ENCODE data around the gene PRM1. TPM values are rescaled to one million over a fixed set of nuclear protein-coding genes. Genes with fewer than 3 reads are reported as not detected.
A peak's percentile ranks its signal among the peaks of the same experiment; 100 is the strongest.

The PRM1 gene
- total RNA-seq, 1 donor from 2014 or later = not detected

DNA sequence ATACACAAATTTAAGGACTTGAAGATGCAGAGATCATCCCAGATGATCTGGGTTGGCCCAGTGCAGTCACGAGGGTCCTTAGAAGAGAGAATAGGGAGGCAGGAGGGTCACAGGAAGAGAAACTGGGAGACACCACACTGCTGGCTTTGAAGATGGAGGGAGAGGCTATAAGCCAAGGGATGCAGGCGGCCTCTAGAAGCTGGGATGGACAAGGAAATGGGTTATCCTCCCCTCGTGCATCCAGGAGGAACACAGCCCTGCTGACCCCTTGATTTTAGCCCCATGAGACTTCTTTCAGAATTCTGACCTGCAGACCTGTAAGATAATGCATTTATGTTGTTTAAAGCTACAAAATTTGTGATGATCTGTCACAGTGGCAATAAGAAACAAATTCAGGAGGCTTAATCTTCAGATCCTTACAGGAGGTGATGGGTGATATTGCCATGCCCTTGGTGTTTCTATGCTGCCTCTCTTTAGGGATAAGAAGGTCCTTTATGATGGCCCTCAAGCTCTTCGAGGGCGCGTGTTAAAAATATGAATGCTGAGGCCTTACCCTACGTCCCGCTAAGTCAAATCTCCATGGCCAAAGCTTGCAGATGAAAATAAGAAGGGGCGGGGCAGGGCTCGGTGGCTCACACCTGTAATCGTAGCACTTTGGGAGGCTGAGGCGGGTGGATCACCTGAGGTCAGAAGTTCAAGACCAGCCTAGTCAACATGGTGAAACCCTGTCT is 3.4 kb downstream of the PRM1 start:
- no peak for ATAC-seq
- intact Hi-C loops (cut with micrococcal nuclease) = no loop called here
- DNase-seq = no peak

DNA sequence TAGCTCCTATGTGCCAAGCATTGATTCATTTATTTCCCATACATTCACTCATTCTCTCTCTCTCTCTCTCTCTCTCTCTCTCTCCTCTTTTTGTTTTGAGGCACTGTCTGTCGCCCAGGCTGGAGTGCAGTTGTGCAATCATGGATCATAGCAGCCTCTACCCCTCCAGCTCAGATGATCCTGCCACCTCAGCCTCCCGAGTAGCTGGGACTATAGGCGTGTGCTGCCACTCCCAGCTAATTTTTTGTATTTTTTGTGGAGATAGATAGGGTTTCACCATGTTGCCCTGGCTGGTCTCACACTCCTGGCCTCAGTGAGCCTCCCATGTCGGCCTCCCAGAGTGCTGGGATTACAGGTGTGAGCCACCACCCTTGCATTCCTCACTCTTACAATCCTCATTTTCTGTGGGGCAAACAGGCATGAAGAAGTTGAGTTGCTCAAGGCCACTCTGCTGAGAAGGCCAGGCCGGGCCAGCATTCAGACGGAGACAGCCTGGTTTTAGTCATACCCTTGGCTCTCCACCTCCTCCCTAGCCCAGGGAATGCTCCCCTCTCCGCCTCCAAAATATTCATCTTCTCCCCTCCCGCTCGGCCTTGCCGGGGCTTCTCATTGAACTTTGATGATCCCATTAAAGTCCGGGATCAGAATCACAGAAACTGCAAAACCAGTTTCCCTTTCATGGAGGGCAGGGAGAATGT is 4.1 kb downstream of the PRM1 start:
- intact Hi-C loops (cut with micrococcal nuclease) = no loop called here
- no peak for DNase-seq
- no peak for ATAC-seq

DNA sequence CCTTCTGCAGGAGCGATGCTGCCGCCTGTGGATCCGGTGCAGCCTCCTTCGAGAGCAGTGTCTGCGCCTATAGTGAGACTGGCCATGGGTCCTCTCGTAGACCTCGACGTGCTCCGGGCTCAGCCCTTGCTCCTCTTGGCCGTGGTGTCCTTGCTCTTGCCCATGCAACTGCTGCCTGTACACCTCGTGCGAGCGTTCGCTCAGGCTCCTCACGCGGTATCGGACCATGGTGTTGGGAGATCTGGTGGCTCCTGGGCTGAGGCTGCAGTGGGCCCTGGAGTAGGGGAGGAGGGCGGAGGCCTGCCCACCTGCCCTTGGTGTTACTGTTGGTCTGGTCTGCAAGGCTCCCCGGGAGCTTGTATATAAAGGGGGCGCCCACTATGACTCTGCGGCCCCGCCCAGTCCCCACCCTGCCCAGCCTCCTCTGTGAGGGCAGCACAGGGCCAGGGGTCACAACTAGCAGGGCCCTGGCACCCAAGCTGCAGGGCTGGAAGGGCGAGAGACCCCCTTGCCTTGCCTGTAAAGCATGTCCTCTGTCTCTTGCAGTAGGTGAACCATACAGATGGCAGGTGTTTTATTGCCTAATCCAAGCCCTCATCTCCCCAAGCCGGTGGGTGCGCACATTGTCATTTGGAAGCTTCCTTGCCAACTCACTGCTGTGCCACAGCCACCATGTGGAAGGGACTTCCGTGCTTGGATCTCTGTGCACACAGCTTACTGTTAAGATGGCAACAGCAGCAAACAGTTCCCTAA is 4.8 kb downstream of the PRM1 start, which contains the start of gene PRM2:
PRM2 (minus strand) TSS at position 338 of the 753 bp plus-strand sequence; CDS start at position 228, 110 bp downstream.
- intact Hi-C loops (cut with micrococcal nuclease) = no loop called here

DNA sequence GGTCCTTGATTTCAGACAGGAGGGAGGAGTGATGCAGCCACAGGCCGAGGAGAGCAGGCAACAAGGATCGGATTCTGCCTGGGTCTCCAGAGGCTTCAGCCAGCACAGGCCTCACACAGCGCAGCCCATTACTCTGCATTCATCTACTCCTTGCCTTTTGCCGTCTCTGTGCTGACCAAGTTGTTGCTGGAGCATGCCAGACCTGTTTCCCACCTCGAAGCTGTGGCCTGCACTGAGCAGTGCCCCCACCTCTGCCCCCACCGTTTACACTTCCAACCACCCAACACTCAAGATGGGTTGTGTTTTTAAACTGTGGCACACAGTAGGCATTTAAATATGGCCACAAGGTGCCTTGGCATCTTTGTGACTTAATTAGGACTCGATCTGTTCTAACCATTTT is 6.2 kb downstream of the PRM1 start:
- no peak for DNase-seq
- intact Hi-C loops (cut with micrococcal nuclease) = no loop called here
- ATAC-seq = no peak

More for the DNA sequence above, 4.8 kb downstream of the PRM1 start, which contains the start of gene PRM2:
- ATAC-seq = no peak
- no peak for DNase-seq

DNA sequence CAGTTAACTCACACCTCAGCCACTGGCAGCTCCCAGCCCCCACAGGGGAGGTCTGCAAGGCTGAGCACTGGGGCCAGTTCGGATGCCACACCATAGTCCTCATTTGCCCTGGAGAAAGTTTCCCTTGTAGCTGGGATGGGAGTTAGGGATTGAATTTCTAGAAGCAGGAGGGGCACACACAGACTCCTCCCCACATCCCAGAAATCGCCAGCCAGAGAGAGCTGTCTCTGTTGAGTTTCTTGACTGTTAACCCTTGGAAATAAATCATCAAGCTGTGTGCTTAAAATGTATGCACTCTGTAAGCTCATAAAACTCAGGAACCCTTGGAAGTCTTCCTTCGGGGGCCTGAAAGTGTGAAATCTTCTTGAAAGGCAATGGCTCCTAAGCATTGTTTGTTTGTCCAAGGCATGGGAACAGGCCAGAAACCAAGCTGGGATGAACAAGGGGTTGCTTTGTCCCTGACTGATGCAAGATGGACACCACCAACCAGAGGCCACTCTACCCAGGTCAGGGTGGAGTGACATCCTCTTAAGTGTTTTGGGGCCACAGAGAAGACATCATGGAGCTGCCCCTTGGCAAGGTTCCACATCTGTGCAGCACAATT is 7.3 kb downstream of the PRM1 start:
- DNase-seq = no peak
- intact Hi-C loops (cut with micrococcal nuclease) = no loop called here
- ATAC-seq = no peak

DNA sequence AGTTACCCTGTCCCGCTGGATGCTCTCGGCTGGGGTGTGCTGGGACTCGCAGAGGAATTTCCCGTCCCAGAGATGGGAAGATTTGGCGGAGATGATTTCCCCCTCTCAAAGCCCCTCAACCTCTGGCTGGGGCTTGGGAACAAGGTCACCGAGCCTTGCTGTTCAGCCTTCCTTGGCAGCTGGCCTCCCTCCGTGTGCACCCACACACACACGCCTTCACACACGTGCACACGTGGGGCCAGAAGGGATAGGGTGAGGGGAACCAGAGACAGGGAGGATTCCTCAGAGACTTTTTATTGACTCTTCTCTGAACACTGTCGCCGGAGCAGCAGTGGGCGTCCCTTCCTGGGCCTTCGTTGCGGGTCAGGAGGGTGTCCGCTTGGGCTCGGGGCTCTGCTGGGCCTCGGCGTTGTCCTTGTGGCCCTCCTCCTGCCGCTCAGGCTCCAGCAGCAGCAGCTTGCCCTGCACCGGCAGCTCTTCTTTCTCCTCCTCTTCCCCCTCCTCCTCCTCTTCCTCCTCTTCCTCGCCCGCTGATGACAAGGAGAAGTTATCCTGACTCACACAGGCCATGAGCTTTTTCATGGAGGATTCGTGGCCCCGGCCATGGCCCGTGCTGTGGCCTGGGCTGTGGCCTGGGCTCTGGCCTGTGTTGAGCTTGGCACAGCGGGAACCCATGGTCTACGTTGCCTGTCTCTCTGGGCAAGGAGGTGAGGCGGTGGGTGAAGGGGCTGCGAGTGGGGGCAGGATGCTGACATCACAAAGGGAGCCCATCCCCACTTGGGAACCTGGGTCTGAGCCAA is 8.0 kb downstream of the PRM1 start, which contains the start of gene PRM3:
PRM3 (minus strand) TSS at position 709 of the 800 bp plus-strand sequence; CDS start at position 675, 34 bp downstream.
- DNase-seq (no peak), ATAC-seq (no peak)
- intact Hi-C loops (cut with micrococcal nuclease) = no loop called here

DNA sequence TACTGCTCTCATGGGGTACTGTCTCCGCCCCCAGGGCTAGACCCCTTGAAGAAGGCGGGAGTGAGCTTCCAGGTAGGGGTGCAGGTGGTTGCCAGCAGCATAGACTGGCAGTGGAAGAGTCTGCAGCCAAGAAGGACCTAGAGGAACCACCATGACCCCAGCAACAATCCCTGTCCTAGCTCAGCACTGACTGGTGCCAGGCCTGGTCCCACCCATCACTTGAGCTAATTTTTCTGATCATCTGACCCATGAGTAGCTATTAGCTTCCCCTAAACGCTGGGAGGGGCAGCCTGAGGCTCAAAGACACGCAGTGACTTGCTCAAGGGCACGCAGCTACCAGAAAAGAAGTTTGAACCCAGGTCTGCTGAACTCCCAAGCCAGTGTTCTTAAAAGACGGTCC is 8.6 kb downstream of the PRM1 start:
- no peak for ATAC-seq
- intact Hi-C loops (cut with micrococcal nuclease) = no loop called here
- DNase-seq = no peak

DNA sequence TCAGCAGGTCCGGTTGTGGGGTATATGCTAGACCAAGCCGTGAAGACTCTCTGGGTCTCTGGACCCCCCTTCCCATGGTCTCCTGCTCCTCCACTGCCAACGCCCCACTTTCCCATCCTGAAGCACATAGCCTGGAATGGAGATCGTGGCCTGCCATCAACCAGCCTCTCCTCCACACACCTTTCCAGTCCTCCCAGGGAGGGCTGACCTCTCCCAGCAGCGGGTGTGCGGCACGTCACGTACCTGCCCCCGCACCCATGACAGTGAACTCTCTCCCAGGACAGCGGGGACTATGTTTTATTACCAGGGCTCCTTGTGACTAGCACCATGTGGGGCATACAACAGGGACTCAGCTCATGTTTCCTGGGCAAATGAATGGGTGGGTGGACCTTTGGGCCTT is 9.5 kb downstream of the PRM1 start:
- intact Hi-C loops (cut with micrococcal nuclease) = no loop called here
- DNase-seq = no peak
- ATAC-seq = no peak

DNA sequence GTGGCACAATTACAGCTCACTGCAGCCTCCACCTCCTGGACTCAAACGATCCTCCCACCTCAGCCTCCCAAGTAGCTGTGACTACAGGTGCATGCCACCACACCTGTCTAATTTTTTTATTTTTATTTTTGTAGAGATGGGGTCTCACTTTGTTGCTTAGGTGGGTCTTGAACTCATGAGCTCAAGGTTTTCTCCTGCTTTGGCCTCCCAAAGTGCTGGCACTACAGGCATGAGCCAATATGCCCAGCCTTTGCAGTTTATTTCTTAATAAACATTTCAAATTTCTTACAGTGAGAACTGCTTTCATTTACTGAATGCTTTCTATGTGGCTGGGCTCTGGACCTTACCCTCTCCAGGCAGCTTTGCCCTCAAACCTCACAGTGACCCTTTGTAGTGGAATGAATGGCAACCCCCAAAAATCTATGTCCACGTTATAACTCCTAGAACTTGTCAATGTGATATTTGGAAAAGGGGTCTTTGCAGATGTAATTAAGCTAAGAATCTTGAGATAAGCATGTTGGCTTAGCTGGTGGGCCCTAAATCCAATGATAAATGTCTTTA is 10.4 kb downstream of the PRM1 start:
- ATAC-seq = no peak
- DNase-seq = no peak
- intact Hi-C loops (cut with micrococcal nuclease) = no loop called here

DNA sequence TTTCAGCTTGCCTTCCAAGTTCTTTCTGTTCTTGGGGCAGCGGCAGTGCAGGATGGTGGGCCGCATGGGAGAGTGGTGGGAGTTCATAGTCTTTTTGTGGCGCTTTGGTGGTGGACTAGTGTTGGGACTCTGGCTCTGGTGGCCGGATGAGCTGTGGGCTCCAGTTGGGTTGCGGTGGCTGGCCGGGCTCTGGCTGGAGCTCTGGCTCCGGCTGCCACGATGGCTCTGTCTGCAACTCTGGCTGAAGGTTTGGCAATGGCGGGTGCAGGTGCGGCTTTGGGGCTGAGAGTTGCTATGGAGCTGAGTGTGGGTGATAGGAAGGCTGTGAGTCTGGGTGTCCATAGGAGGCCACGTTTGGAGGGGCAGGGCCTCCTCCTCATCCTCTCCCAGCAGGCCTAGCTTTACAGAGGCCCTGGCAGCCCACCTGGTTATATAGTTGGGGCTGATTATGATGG is 12.2 kb downstream of the PRM1 start, which contains the start of gene TNP2:
TNP2 (minus strand) TSS at position 405 of the 455 bp plus-strand sequence; CDS start at position 342, 63 bp downstream.
- DNase-seq (no peak), ATAC-seq (no peak)
- intact Hi-C loops (cut with micrococcal nuclease) = no loop called here

DNA sequence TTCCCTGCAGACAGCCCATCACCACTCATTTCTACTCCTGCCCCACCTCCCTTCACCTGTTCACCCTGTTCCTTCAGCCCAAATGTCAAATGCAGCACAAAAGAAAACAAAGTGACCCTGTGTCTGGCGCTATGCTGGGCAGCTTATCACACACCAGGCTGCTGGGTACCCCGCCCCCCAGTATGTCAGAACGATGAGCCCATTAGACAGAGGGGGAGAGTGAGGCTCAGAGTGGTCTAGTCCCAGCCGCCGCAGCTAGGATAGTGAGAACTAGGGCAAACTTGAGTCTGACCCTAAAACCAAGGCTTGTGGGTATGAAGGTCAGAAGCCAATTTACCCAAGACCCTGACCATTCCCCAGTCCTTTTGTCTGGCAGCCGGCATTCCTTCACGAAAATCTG is 16.0 kb downstream of the PRM1 start:
- ATAC-seq = peak; percentile 10
- DNase-seq = no peak
- intact Hi-C loops (cut with micrococcal nuclease) = no loop called here

DNA sequence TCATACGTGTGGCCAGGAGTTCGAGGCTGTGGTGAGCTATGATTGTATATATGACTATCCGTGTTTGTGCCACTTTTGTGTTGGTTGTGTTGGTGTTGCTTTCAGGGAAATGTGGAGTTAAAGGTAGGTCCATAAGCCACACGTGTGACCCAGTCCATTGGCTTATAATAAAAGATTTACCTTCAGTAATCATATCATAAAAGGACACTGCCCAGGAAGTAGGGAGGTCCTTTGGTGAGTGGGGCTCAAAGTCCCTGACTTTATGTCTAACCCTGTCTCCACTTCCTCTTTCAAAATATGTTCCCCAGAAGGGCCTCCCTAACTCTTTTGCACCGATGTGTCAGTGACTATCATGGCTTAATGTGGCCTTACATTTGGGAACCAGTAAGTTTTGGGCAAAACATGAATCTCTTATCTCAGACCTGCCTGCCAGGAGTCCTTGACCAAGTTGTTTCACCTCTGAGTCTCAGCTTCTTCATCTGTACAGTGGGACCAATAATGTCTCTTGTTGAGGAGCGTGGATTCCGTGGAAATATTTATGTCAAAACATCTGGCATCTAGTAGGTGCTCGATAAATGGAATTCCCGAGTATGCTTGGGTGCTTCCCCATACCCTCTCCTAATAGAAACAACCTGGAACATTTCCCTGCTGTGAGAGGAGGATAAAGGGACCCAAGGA is 16.8 kb downstream of the PRM1 start:
- ATAC-seq = no peak
- DNase-seq = no peak
- intact Hi-C loops (cut with micrococcal nuclease) = no loop called here

DNA sequence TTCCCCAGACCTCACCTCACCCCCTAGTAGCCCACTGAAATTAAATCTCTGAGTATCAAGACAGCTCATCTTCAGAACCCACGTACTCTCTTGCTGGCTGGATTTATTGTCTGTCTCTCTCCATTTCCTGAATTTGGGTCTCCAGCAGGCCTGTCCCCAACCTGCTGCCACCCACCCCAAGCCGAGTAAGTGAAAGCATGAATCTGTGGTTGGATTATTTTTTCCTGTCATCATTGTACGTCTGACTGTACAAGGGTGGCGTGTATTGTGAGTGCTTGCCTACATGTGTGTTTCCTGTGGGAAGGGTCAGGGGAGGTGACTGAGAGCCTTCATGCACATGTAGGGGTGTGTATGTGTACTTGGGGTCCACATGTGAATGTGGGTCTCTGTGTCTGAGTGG is 17.4 kb downstream of the PRM1 start:
- intact Hi-C loops (cut with micrococcal nuclease) = no loop called here
- DNase-seq = no peak
- no peak for ATAC-seq

DNA sequence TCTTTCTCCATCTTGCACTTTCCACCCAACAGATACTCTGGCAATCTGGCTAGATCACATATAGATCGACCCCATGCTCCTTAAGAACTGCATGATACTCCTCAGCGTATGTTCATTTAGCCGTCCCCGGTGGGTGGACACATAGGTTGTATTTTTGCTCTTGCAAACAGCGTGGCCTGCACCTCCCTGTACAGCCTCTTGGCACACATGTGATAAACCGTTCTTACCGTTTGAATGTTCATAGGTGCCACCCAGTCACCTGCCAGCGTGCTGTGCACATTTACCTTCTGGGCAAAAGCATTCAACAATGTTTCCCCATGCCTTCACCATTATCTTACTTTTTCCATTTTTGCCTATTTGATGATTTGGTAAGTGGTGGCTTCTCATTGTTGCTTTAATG is 18.2 kb downstream of the PRM1 start:
- ATAC-seq (no peak), DNase-seq (no peak)
- intact Hi-C loops (cut with micrococcal nuclease) = no loop called here

DNA sequence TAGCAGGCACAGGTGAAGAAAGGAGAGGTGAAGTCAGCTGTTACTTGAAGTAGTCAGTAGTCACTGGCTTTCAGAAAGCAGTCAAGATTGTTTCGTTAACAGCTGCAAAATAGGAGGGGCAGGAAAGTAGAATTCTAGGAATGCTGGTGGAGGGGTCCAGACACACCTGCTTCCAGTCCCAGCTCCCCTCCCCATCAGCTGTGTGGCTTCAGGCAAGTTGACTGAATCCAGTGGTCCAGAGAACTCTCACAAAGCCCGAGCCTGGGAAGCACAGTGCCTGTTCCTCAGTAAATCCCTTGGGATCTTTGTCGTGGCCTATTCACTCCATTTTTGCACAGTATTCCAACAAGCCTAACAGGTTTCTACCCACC is 20.5 kb downstream of the PRM1 start:
- intact Hi-C loops (cut with micrococcal nuclease) = no loop called here
- ATAC-seq = no peak
- DNase-seq = no peak

DNA sequence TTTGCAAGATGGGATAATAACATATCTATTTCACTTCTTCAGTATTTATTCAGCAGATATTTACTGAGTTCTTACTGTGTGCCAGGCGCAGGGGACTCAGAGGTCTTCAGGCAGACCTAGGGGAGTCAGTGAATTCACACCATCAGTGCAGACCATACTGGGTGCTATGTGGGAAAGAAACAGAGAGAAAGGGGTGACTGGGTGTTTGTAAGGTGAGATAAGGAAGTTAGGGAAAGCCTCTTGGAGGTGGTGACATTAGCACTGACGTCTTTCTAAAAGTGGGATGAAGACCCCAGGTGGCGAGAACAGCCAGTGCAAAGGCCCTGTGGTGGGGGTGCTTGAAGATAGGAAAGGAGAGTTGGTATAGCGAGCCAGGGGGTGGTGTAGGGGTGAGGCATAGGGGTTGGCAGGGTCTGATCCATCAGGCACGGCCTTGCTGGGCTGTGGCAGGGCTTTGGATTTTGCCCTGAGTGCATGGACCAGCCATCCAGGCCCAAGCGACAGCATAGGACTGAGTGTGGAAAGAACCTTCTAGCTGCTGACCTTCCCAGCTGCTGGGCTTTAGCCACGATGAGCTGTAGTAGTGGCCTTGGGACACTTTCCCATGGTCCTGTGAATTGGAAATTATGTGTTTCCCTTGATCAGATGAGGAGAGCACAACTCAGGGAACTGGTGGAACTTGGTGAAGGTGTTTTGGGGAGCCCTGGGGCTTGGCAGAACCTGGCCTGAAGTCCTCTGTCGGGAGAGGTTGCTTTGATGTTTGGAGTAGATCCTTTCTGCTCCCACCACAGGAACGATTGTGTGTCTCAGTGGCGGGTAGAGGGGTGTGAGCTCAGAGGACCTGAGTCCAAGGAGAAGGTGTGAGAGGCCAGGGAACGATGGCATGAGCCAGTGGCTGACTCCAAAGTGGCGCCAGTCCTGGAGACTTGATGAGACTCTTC is 21.2 kb downstream of the PRM1 start:
- intact Hi-C loops (cut with micrococcal nuclease) = loop anchor here (5.0 kb wide), 1 partner anchor 288 kb away; no protein-coding TSS in a partner anchor
- no peak for ATAC-seq
- DNase-seq = no peak

All from left ventricle myocardium superior (tissue), 1 donor.